Activated CD4-positive, alpha-beta T cell treated with anti-CD3 and anti-CD28 coated beads, Interleukin-2, amount 50 U/mL, for 16 hours (primary cell): ENCODE results near the gene LYPD6B.
"Not testable (repeated sequence)": the region's sequence is repeated elsewhere in the genome, so short reads cannot be mapped to it uniquely, and the experiment has no call there.

Experiments
- DNase-seq: peaks from one replicate; pipeline ENCODE4 v3.0.0-alpha.2; 2020

The LYPD6B gene

DNA sequence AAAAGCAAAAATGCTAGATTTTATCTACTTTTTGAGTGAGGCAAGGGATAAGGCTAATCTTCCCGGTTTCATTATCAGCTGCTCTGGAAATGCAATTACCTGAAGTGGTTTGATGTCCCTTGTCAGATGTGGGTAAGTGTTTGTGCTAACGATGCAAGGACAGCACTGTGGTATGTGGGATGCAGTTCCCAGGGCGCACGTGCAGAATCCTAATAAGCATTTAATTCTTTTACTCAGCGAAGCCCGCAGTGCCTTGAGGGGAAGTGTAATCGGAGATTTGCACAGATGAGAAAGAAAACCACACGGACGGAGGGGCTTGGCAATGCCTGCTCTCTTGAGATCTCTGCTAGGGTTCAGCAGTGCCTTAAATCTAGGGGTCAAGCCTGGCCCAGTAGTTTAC is 183.4 kb downstream of the LYPD6B start:
- DNase-seq = no peak

DNA sequence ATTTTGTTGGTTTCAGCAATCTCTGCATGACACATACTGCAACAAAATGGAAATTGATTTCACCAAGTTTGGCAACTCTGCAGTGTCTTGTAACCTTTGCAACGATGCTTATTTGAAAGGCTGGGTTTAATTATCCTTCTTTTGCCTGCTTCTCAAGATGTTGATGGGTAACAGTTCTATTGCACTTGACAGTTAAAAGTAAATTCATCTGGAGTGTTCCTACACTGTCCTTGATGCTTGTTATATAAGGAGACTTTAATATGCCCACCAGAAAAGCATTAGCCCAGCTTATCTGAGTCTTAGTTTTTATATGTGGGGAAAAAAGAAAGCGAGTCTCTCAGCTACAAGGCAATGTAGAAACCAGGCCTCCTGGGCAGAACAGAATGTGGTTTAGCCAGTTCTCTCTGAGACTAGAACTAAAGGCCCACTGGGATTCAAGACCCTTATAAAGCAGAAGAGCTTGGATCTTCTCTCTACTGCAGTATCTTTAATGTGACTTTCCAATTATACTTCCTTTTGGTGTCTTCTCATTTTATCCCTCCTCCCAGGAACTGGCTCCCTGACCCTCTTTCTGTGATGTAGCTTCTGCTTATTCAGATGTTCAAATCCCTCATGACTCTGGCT is 185.1 kb downstream of the LYPD6B start:
- no peak for DNase-seq

GRCh38 chr2:149224543-149224942 is 186.0 kb downstream of the LYPD6B start:
- DNase-seq = no peak

- no peak for DNase-seq
Measured at GRCh38 chr2:149225446-149225845, 186.9 kb downstream of the LYPD6B start.

DNA sequence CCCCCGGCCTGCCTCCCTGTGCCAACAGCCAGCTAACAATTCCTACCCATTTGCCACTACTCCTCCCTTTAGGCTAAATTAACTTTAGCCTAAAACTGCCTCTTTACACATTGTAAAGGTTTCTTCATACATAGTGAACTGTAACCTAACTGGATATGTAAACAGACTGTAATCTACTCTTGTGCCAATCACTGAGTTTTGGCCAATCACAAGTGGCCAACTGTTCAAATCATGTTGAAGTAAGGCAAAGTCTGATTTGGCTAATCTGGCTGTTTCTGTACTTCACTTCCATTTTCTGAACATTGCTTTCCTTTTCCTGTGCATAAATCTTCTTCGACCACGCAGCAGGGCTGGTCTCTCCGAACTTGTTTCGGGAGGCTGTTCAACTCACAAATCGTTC is 188.3 kb downstream of the LYPD6B start:
- DNase-seq = no peak

DNA sequence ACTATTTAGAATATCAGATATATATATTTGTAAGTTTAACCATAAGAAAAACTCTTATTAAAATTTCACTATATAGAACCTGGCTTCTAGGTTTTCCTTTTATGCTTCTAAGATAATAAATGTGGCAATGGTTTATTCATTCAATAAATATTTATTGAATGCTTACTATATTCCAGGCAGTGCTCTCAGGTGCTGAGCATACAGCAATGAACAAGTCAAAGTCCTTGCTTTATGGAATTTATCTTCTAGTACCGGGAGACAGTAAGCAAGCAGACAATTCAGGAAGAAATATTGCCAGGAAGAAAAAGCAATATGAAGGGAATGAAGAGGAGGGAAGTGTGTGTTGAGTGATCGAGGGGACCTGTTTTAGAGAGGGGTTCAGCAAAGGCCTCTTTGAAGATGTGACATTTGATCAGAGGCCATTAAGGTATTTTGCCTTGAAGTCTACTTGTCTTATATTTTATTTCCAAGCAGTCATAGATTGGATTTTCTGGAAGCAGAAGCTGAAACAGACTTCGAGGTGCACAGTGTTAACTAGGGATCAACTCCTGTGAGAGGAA is 197.4 kb downstream of the LYPD6B start:
- DNase-seq = no peak

GRCh38 chr2:149236410-149236809 is 197.9 kb downstream of the LYPD6B start:
- DNase-seq = no peak

- DNase-seq = no peak
Measured at GRCh38 chr2:149246186-149246585, 207.7 kb downstream of the LYPD6B start.

- not testable (repeated sequence) for DNase-seq
Measured at GRCh38 chr2:149251436-149251835, 212.9 kb downstream of the LYPD6B start.

DNA sequence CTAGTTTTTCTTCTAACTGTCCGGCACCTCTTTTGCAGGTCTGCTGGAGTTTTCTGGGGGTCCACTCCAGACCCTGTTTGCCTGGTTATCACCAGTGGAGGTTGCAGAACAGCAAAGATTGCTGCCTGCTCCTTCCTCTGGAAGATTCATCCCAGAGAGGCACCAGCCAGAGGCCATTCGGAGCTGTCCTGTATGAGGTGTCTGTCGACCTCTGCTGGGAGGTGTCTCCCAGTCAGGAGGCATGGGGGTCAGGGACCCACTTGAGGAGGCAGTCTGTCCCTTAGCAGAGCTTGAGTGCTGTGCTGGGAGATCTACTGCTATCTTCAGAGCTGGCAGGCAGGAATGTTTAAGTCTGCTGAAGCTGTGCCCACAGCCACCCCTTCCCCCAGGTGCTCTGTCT is 218.4 kb downstream of the LYPD6B start:
- not testable (repeated sequence) for DNase-seq

- no peak for DNase-seq
Measured at GRCh38 chr2:149258531-149258930, 220.0 kb downstream of the LYPD6B start.

- no peak for DNase-seq
Measured at GRCh38 chr2:149259136-149259535, 220.6 kb downstream of the LYPD6B start.

DNA sequence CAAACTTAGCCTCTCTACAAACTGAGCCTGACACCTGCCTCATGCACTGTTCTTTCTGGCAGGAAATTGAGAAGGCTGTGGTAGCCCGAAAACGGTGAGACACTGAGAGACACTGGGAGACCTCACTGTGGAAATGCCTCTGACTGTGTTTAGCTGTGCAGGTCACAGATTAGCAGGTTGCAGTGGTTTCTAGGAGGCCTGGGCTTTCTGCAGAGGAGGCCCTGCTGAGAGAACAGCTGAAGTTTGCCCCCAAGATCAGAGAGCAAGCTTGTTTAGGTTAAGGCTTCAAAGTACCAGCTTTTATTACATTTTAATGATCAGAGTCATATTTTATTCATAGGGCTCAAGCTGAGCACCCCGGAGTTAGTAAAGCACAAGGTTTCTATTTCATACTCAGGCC is 223.2 kb downstream of the LYPD6B start:
- DNase-seq = no peak
